ENCODE data around the gene FBXO44.

DNA sequence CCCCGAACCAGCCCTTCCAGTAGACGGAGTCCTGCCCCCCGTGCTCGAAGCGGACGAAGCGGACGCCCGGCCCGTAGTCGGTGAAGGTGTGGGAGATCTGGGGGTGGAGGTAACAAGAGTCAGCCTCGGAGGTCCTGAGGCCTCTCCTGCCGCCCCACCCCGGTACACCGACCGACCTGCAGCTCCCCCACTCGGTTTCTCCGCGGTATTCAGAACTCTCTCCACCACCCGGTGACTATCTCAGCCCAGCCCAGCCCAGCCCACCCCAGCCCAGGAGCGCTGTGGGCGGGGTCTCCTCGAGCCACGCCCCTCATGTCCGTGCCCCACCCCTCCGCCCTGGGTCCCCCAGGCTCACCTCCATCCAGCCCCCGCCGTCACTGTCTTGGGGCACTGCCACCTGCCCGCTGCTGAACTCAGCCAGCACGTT lies 5.9 kb upstream of the FBXO44 start:
- TF ChIP-seq, protein P1, sequence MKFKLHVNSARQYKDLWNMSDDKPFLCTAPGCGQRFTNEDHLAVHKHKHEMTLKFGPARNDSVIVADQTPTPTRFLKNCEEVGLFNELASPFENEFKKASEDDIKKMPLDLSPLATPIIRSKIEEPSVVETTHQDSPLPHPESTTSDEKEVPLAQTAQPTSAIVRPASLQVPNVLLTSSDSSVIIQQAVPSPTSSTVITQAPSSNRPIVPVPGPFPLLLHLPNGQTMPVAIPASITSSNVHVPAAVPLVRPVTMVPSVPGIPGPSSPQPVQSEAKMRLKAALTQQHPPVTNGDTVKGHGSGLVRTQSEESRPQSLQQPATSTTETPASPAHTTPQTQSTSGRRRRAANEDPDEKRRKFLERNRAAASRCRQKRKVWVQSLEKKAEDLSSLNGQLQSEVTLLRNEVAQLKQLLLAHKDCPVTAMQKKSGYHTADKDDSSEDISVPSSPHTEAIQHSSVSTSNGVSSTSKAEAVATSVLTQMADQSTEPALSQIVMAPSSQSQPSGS (IDR thresholded peaks at IDR 0.05; ENCODE audit: low read length) = no peak
- TF ChIP-seq, protein P2, sequence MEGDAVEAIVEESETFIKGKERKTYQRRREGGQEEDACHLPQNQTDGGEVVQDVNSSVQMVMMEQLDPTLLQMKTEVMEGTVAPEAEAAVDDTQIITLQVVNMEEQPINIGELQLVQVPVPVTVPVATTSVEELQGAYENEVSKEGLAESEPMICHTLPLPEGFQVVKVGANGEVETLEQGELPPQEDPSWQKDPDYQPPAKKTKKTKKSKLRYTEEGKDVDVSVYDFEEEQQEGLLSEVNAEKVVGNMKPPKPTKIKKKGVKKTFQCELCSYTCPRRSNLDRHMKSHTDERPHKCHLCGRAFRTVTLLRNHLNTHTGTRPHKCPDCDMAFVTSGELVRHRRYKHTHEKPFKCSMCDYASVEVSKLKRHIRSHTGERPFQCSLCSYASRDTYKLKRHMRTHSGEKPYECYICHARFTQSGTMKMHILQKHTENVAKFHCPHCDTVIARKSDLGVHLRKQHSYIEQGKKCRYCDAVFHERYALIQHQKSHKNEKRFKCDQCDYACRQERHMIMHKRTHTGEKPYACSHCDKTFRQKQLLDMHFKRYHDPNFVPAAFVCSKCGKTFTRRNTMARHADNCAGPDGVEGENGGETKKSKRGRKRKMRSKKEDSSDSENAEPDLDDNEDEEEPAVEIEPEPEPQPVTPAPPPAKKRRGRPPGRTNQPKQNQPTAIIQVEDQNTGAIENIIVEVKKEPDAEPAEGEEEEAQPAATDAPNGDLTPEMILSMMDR (IDR thresholded peaks at IDR 0.05 in 2 of 3, conservative IDR thresholded peaks at IDR 0.05 in 1 of 3; ENCODE audit: control insufficient read depth in 2 of 3, extremely low read depth in 1 of 3, insufficient read depth in 1 of 3, low read depth in 3 of 3, low read length in 3 of 3) = no peak
- no peak for TF ChIP-seq SIN3A (IDR thresholded peaks at IDR 0.05; ENCODE audit: low read depth, low read length)

Measured in GM12878 (cell line).